Measurements from ENCODE around the gene PLCH1. TPM values are rescaled to one million over a fixed set of nuclear protein-coding genes. Genes with fewer than 3 reads are reported as not detected.
A peak's percentile ranks its signal among the peaks of the same experiment; 100 is the strongest.

Gene PLCH1
- total RNA-seq, 1 experiment from 2014 or later = 3.8 TPM

DNA sequence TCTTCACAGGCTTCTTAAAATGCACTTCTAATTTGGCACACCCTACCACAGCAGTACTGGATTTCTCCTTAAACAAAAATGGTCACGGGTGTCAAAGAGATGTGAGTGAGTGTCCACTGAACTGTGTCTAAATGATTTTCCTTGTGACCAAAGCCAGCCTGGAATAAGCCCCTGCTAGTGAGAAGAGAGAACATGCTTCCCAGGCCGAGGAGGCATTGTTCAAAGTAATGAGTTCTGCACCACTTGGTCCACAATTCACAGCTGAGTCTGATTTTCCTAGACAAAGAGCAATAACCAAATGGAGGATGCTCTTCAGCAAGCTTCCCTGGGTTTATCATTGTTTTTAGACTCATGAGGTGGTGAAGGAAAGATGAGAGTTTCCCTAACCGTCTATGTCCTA is 3.8 kb downstream of the PLCH1 start (continued):
- TF ChIP-seq EZH2 (IDR thresholded peaks at IDR 0.05) = no peak

DNA sequence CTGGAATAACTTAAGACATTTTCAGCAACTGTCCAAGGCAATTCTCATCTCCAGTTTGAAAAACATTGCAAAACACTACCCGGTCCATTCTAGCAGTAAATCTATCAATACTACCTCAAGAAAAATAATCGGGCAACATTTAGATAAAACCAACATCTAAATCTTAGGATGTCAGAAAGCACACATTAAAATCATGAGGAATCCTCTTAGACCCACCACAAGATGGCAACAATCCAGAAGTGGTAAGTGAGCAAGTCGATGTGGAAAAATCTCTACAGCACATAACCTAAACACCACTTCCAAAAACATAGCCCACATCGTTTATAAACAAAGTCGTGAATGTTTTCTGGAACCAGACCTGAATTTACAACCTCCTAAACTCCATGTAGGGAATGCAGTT is 5.7 kb downstream of the PLCH1 start:
- ATAC-seq (no peak), DNase-seq (ENCODE audit: low read depth, low spot score) (no peak)
- Histone ChIP-seq H3K9ac (ENCODE audit: low read length) (peak overlapping the region; percentile 12; the same call in 1 of the 2 replicates), H3K4me3 (replicated peaks in 1 of 2; ENCODE audit: low read depth in 1 of 2, low read length in 2 of 2) (peak overlapping the region; percentile 34 to 56; a peak in 3 of 4 replicates), H3K27me3 (ENCODE audit: insufficient read depth, low read length) (no peaks in the 10 kb centered on the region), H3K27ac (ENCODE audit: low read depth, low read length) (no peak overlapping the region), H3K9me3 (ENCODE audit: control insufficient read depth in 1 of 2, insufficient read depth in 1 of 2, low read depth in 1 of 2, low read length in 2 of 2) (no peaks in the 10 kb centered on the region), H3K79me2 (ENCODE audit: insufficient read depth, low read length) (no peaks in the 10 kb centered on the region), H3K36me3 (ENCODE audit: control insufficient read depth in 1 of 2, insufficient read depth in 2 of 2, low read length in 2 of 2) (no peaks in the 10 kb centered on the region), H4K20me1 (ENCODE audit: insufficient read depth) (no peaks in the 10 kb centered on the region), H3K9me2 (ENCODE audit: insufficient read depth) (no peaks in the 10 kb centered on the region), H3K4me1 (ENCODE audit: control insufficient read depth in 1 of 2, insufficient read depth in 2 of 2, low read length in 2 of 2) (peaks cover 14 to 47% of the 10 kb centered on the region in 2 experiments), H2AFZ (ENCODE audit: low read depth, low read length, poor library complexity, severe bottlenecking) (peak overlapping the region; percentile 13), H3K4me2 (ENCODE audit: low read length) (peak overlapping the region; percentile 81)
- no peak for TF ChIP-seq POLR2A (IDR thresholded peaks at IDR 0.05; ENCODE audit: borderline replicate concordance, extremely low read depth, insufficient read depth, insufficient read length)
- TF ChIP-seq, protein P1, sequence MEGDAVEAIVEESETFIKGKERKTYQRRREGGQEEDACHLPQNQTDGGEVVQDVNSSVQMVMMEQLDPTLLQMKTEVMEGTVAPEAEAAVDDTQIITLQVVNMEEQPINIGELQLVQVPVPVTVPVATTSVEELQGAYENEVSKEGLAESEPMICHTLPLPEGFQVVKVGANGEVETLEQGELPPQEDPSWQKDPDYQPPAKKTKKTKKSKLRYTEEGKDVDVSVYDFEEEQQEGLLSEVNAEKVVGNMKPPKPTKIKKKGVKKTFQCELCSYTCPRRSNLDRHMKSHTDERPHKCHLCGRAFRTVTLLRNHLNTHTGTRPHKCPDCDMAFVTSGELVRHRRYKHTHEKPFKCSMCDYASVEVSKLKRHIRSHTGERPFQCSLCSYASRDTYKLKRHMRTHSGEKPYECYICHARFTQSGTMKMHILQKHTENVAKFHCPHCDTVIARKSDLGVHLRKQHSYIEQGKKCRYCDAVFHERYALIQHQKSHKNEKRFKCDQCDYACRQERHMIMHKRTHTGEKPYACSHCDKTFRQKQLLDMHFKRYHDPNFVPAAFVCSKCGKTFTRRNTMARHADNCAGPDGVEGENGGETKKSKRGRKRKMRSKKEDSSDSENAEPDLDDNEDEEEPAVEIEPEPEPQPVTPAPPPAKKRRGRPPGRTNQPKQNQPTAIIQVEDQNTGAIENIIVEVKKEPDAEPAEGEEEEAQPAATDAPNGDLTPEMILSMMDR (IDR thresholded peaks at IDR 0.05 in 2 of 3, conservative IDR thresholded peaks at IDR 0.05 in 1 of 3; ENCODE audit: borderline replicate concordance in 1 of 3, insufficient read depth in 1 of 3, low read depth in 2 of 3, low read length in 2 of 3) = peak in 2 of 3 experiments; percentile 3 to 31; a peak in 2 of 6 replicates
- ChIA-PET CTCF (interaction anchor here (1.5 kb wide), 1 partner anchor 357 kb away, joined by 3 read pairs; no protein-coding TSS in a partner anchor), RAD21 (ENCODE audit: low non-redundant PET in 1 of 2, low total read pairs in 2 of 2, uncharacterized antibody in 2 of 2, unreplicated experiment in 2 of 2) (no interaction called here), POLR2A (no interaction called here)
- intact Hi-C loops (cut with micrococcal nuclease) = no loop called here
- BruUV-seq (replicated peaks) = no TSS peak

DNA sequence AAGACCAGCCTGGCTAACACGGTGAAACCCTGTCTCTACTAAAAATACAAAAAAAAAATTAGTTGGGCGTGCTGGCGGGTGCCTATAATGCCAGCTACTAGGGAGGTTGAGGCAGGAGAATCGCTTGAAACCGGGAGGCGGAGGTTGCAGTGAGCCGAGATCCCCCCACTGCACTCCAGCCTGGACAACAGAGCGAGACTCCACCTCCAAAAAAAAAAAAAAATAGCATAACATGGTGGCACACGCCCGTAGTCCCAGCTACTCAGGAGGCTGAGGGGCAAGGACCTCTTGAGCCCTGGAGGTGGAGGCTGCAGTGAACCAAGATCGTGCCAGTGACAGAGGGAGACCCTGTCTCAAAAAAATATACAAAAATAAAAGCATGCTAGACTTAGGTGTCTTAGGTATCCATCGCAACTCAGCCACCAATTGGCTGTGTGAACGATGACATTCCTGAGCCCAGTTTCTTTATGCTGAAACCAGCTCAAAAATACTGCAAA is 6.2 kb downstream of the PLCH1 start:
- no TSS peak for BruUV-seq (replicated peaks)
- intact Hi-C loops (cut with micrococcal nuclease) = no loop called here
- TF ChIP-seq, protein P2, sequence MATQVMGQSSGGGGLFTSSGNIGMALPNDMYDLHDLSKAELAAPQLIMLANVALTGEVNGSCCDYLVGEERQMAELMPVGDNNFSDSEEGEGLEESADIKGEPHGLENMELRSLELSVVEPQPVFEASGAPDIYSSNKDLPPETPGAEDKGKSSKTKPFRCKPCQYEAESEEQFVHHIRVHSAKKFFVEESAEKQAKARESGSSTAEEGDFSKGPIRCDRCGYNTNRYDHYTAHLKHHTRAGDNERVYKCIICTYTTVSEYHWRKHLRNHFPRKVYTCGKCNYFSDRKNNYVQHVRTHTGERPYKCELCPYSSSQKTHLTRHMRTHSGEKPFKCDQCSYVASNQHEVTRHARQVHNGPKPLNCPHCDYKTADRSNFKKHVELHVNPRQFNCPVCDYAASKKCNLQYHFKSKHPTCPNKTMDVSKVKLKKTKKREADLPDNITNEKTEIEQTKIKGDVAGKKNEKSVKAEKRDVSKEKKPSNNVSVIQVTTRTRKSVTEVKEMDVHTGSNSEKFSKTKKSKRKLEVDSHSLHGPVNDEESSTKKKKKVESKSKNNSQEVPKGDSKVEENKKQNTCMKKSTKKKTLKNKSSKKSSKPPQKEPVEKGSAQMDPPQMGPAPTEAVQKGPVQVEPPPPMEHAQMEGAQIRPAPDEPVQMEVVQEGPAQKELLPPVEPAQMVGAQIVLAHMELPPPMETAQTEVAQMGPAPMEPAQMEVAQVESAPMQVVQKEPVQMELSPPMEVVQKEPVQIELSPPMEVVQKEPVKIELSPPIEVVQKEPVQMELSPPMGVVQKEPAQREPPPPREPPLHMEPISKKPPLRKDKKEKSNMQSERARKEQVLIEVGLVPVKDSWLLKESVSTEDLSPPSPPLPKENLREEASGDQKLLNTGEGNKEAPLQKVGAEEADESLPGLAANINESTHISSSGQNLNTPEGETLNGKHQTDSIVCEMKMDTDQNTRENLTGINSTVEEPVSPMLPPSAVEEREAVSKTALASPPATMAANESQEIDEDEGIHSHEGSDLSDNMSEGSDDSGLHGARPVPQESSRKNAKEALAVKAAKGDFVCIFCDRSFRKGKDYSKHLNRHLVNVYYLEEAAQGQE (IDR thresholded peaks at IDR 0.05; ENCODE audit: low read depth) = no peak
- TF ChIP-seq CBX3 (IDR thresholded peaks at IDR 0.05; ENCODE audit: low read depth) (no peak), YY1 (IDR thresholded peaks at IDR 0.05; ENCODE audit: extremely low read depth, insufficient replicate concordance, low read depth, low read length) (no peak), ZFX (IDR thresholded peaks at IDR 0.05) (no peak), POLR2A (IDR thresholded peaks at IDR 0.05; ENCODE audit: borderline replicate concordance, extremely low read depth, insufficient read depth, insufficient read length) (no peak), RAD21 (IDR thresholded peaks at IDR 0.05; ENCODE audit: low read depth) (no peak), EZH2 (IDR thresholded peaks at IDR 0.05) (no peak)
- TF ChIP-seq, protein P1 (IDR thresholded peaks at IDR 0.05 in 2 of 3, conservative IDR thresholded peaks at IDR 0.05 in 1 of 3; ENCODE audit: borderline replicate concordance in 1 of 3, insufficient read depth in 1 of 3, low read depth in 2 of 3, low read length in 2 of 3) = no peak

More for the DNA sequence above, 6.2 kb downstream of the PLCH1 start:
- H3K27ac ChIP-seq (ENCODE audit: low read depth, low read length) = peak overlapping the region; percentile 44
- H3K4me1 ChIP-seq (ENCODE audit: control insufficient read depth in 1 of 2, insufficient read depth in 2 of 2, low read length in 2 of 2) = peaks cover 14 to 44% of the 10 kb centered on the region in 2 experiments
- DNase-seq (ENCODE audit: low read depth, low spot score) (no peak), ATAC-seq (peak; percentile 27)
- CTCF ChIA-PET = interaction anchor here (1.1 to 1.6 kb wide), 3 partner anchors 37 to 356 kb away, joined by 3 read pairs; partner anchors contain the start of gene C3orf33
- H3K79me2 ChIP-seq (ENCODE audit: insufficient read depth, low read length) = no peaks in the 10 kb centered on the region
- peak overlapping the region; percentile 81 for H3K4me2 ChIP-seq (ENCODE audit: low read length)
- RAD21 ChIA-PET (ENCODE audit: low non-redundant PET in 1 of 2, low total read pairs in 2 of 2, uncharacterized antibody in 2 of 2, unreplicated experiment in 2 of 2) = no interaction called here
- no peaks in the 10 kb centered on the region for H3K9me3 ChIP-seq (ENCODE audit: control insufficient read depth in 1 of 2, insufficient read depth in 1 of 2, low read depth in 1 of 2, low read length in 2 of 2)
- no peaks in the 10 kb centered on the region for H4K20me1 ChIP-seq (ENCODE audit: insufficient read depth)
- no peaks in the 10 kb centered on the region for H3K9me2 ChIP-seq (ENCODE audit: insufficient read depth)
- POLR2A ChIA-PET = interaction anchor here (0.5 kb wide), 1 partner anchor 358 kb away, joined by 3 read pairs; no protein-coding TSS in a partner anchor
- no peaks in the 10 kb centered on the region for H3K27me3 ChIP-seq (ENCODE audit: insufficient read depth, low read length)
- peak overlapping the region; percentile 49 for H3K9ac ChIP-seq (ENCODE audit: low read length)
- H2AFZ ChIP-seq (ENCODE audit: low read depth, low read length, poor library complexity, severe bottlenecking) = peak overlapping the region; percentile 69
- H3K36me3 ChIP-seq (ENCODE audit: control insufficient read depth in 1 of 2, insufficient read depth in 2 of 2, low read length in 2 of 2) = no peaks in the 10 kb centered on the region
- H3K4me3 ChIP-seq (replicated peaks in 1 of 2; ENCODE audit: low read depth in 1 of 2, low read length in 2 of 2) = peak overlapping the region; percentile 34 to 56
